ENCODE results near the gene RHBDL1. TPM values are rescaled to one million over a fixed set of nuclear protein-coding genes. Genes with fewer than 3 reads are reported as not detected.

Gene RHBDL1
- total RNA-seq, 5 donors from 2014 or later (not counting 1 experiment from before 2014, with no cell fraction given) = 2.0 to 3.6 (median 2.5) TPM

DNA sequence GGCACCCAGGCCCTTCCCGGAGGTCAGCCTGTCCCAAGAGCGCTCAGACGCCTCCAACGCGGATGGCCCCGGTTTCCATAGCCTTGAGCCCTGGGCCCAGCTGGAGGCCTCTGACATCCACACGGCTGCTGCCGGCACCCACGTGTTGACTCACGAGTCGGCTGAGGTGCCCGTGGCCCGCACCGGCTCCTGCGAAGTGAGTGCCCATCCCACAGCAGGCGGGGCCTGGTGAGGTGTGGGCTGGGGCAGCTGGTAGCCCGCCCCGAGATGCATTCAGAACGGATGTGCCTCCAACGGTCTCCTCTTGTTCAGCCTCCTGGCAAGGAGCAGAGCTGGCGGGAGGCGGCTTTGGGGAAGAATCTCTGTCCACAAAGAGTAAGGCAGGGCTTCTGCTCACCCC, 23.6 kb upstream of the RHBDL1 start:
- WGBS (ENCODE audit: insufficient coverage) = 97% methylated on average over 22 of the region's 22 CpGs
- Mint-ChIP-seq H3K9me3 (no peaks in the 10 kb centered on the region), H3K4me3 (peak overlapping the region in 1 of 3 donors; percentile 23), H3K36me3 (no peaks in the 10 kb centered on the region), H3K4me1 (peaks cover 0 to 14% (median 13%) of the 10 kb centered on the region in 3 donors), H3K27ac (no peak overlapping the region), H3K27me3 (no peaks in the 10 kb centered on the region)
- Histone ChIP-seq H3K4me1 (ENCODE audit: control insufficient read depth in 1 of 2, extremely low read depth in 1 of 2, insufficient read depth in 2 of 2, low read length in 2 of 2) (peaks cover 5 to 25% of the 10 kb centered on the region in 2 experiments), H3K27me3 (replicated peaks in 1 of 2; ENCODE audit: control insufficient read depth in 2 of 2, extremely low read depth in 1 of 2, insufficient read depth in 2 of 2, low read length in 1 of 2) (no peaks in the 10 kb centered on the region), H3K27ac (ENCODE audit: low read length) (no peak overlapping the region), H3K4me3 (ENCODE audit: control insufficient read depth in 1 of 2, extremely low read depth in 1 of 2, low read length in 1 of 2) (no peak overlapping the region), H3K9me3 (no peaks in the 10 kb centered on the region), H3K36me3 (ENCODE audit: control insufficient read depth in 2 of 2, extremely low read depth in 1 of 2, insufficient read depth in 1 of 2, low read length in 1 of 2) (peaks cover 0 to 7% of the 10 kb centered on the region in 2 donors)
- DNase-seq = no peak
- ATAC-seq (replicated peaks in 1 of 4) = no peak
- CTCF ChIA-PET = no interaction called here
- POLR2A ChIA-PET = no interaction called here

DNA sequence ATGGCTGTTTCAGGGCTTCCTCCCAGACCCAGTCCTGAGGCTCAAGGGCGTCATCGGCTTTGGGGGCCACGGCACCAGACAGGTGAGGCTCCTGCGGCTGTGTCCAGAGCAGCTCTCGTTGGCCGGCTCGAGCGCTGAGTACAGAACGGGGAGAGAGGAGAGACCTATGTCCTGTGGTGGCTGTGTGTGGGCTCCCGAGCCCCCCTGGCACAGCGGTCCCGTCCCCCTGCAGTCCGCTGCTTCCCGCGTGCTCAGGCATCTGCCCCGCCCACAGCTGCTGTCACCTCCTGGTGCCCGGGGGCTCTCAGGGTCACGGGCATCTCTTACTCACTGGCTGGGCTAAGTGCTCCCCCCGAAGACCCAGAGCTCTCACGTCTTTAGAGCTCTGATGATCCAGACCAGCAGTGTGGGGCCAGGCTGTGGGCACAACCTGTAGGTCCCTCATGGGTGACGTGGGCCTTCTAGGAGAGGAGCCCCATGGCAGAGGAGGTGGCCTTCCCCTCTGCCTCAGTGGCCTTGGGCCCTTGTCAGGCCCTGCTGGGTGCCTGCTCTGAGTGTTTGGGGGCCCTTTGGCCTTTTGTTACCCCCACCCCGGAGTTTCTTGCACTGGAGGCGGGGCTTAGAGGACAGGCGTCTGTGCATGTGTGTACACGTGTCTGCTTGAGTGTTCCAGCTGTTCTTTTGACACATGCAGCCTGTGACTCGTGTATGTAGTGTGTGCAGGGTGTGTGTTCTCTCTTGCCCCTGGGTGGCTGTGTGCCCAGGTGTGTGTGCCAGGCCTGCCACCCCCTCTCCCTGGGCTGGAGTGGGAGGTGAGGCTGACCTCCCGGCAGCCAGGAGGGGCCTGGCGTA, 22.8 kb upstream of the RHBDL1 start:
- DNase-seq = no peak
- Histone ChIP-seq H3K4me1 (ENCODE audit: control insufficient read depth in 1 of 2, extremely low read depth in 1 of 2, insufficient read depth in 2 of 2, low read length in 2 of 2) (peaks cover 5 to 20% of the 10 kb centered on the region in 2 experiments), H3K27ac (ENCODE audit: low read length) (no peak overlapping the region), H3K36me3 (ENCODE audit: control insufficient read depth in 2 of 2, extremely low read depth in 1 of 2, insufficient read depth in 1 of 2, low read length in 1 of 2) (peaks cover 0 to 7% of the 10 kb centered on the region in 2 donors), H3K4me3 (ENCODE audit: control insufficient read depth in 1 of 2, extremely low read depth in 1 of 2, low read length in 1 of 2) (no peak overlapping the region), H3K9me3 (no peaks in the 10 kb centered on the region), H3K27me3 (replicated peaks in 1 of 2; ENCODE audit: control insufficient read depth in 2 of 2, extremely low read depth in 1 of 2, insufficient read depth in 2 of 2, low read length in 1 of 2) (no peaks in the 10 kb centered on the region)
- peaks cover 0 to 13% (median 13%) of the 10 kb centered on the region in 3 donors for H3K4me1 Mint-ChIP-seq
- ChIA-PET CTCF (no interaction called here), POLR2A (no interaction called here)
- no peaks in the 10 kb centered on the region for H3K9me3 Mint-ChIP-seq
- WGBS (ENCODE audit: insufficient coverage) = 93% methylated on average over 24 of the region's 28 CpGs
- H3K27me3 Mint-ChIP-seq = no peaks in the 10 kb centered on the region
- no peaks in the 10 kb centered on the region for H3K36me3 Mint-ChIP-seq
- H3K27ac Mint-ChIP-seq = no peak overlapping the region
- ATAC-seq (replicated peaks in 1 of 4) = no peak
- H3K4me3 Mint-ChIP-seq = no peak overlapping the region

DNA sequence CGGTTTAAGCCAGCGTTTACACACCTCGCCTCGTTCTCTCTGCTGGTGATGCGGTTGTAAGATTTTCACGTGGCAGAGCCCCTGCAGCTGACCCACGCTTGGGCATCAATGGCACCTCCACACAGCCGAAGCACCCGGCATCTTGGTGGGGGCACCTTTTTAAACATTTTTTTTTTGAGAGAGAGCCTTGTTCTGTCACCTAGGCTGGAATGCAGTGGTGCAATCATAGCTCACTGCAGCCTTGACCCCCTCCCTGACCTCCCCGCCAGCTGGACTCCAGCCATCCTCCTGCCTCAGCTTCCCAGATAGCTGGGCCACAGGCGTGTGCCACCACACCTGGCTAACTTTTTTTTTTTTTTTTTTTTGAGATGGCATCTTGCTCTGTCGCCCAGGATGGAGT, 21.4 kb upstream of the RHBDL1 start:
- no peak overlapping the region for H3K27ac Mint-ChIP-seq
- H3K27ac ChIP-seq (ENCODE audit: low read length) = no peak overlapping the region
- CTCF ChIA-PET = no interaction called here
- H3K27me3 ChIP-seq (replicated peaks in 1 of 2; ENCODE audit: control insufficient read depth in 2 of 2, extremely low read depth in 1 of 2, insufficient read depth in 2 of 2, low read length in 1 of 2) = no peaks in the 10 kb centered on the region
- peaks cover 0 to 5% (median 4%) of the 10 kb centered on the region in 3 donors for H3K4me1 Mint-ChIP-seq
- H3K36me3 ChIP-seq (ENCODE audit: control insufficient read depth in 2 of 2, extremely low read depth in 1 of 2, insufficient read depth in 1 of 2, low read length in 1 of 2) = peaks cover 0 to 7% of the 10 kb centered on the region in 2 donors
- DNase-seq = no peak
- no peaks in the 10 kb centered on the region for H3K9me3 ChIP-seq
- WGBS (ENCODE audit: insufficient coverage) = 98% methylated on average over 9 of the region's 12 CpGs
- H3K4me3 ChIP-seq (ENCODE audit: control insufficient read depth in 1 of 2, extremely low read depth in 1 of 2, low read length in 1 of 2) = no peak overlapping the region
- no peaks in the 10 kb centered on the region for H3K9me3 Mint-ChIP-seq
- H3K4me1 ChIP-seq (ENCODE audit: control insufficient read depth in 1 of 2, extremely low read depth in 1 of 2, insufficient read depth in 2 of 2, low read length in 2 of 2) = peaks cover 0 to 8% of the 10 kb centered on the region in 2 experiments
- no peaks in the 10 kb centered on the region for H3K27me3 Mint-ChIP-seq
- H3K36me3 Mint-ChIP-seq = no peaks in the 10 kb centered on the region
- no peak overlapping the region for H3K4me3 Mint-ChIP-seq
- POLR2A ChIA-PET = no interaction called here
- no peak for ATAC-seq (replicated peaks in 1 of 4)

DNA sequence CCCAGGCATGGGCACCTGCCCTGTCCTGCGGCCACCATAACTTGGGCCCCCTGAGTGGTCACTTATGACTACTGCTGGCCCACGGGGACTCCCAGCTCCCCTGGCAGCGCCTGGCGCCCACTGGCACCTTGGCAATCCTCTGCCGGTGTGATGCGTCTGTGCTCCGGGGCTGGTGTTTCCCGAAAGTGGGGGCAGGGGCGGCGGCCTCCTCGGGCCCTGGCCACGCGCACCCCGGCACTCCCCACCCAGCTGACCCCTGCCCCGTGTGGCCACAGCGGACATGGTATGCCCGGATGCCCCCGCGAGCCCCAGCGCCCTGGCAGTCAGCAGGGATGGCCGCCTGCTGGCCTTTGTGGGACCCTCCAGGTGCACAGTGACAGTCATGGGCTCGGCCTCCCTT, 18.0 kb upstream of the RHBDL1 start:
- ATAC-seq (replicated peaks in 1 of 4) = no peak
- peaks cover 0 to 16% of the 10 kb centered on the region in 2 experiments for H3K4me1 ChIP-seq (ENCODE audit: control insufficient read depth in 1 of 2, extremely low read depth in 1 of 2, insufficient read depth in 2 of 2, low read length in 2 of 2)
- Mint-ChIP-seq H3K4me1 (peaks cover 0 to 5% (median 5%) of the 10 kb centered on the region in 3 donors), H3K4me3 (no peak overlapping the region), H3K27ac (no peak overlapping the region), H3K9me3 (no peaks in the 10 kb centered on the region), H3K36me3 (no peaks in the 10 kb centered on the region), H3K27me3 (no peaks in the 10 kb centered on the region)
- WGBS (ENCODE audit: insufficient coverage) = 98% methylated on average over 22 of the region's 22 CpGs
- CTCF ChIA-PET = no interaction called here
- H3K27me3 ChIP-seq (replicated peaks in 1 of 2; ENCODE audit: control insufficient read depth in 2 of 2, extremely low read depth in 1 of 2, insufficient read depth in 2 of 2, low read length in 1 of 2) = no peaks in the 10 kb centered on the region
- POLR2A ChIA-PET = no interaction called here
- H3K36me3 ChIP-seq (ENCODE audit: control insufficient read depth in 2 of 2, extremely low read depth in 1 of 2, insufficient read depth in 1 of 2, low read length in 1 of 2) = no peaks in the 10 kb centered on the region
- DNase-seq = no peak
- H3K4me3 ChIP-seq (ENCODE audit: control insufficient read depth in 1 of 2, extremely low read depth in 1 of 2, low read length in 1 of 2) = no peak overlapping the region
- H3K9me3 ChIP-seq = no peaks in the 10 kb centered on the region
- no peak overlapping the region for H3K27ac ChIP-seq (ENCODE audit: low read length)

DNA sequence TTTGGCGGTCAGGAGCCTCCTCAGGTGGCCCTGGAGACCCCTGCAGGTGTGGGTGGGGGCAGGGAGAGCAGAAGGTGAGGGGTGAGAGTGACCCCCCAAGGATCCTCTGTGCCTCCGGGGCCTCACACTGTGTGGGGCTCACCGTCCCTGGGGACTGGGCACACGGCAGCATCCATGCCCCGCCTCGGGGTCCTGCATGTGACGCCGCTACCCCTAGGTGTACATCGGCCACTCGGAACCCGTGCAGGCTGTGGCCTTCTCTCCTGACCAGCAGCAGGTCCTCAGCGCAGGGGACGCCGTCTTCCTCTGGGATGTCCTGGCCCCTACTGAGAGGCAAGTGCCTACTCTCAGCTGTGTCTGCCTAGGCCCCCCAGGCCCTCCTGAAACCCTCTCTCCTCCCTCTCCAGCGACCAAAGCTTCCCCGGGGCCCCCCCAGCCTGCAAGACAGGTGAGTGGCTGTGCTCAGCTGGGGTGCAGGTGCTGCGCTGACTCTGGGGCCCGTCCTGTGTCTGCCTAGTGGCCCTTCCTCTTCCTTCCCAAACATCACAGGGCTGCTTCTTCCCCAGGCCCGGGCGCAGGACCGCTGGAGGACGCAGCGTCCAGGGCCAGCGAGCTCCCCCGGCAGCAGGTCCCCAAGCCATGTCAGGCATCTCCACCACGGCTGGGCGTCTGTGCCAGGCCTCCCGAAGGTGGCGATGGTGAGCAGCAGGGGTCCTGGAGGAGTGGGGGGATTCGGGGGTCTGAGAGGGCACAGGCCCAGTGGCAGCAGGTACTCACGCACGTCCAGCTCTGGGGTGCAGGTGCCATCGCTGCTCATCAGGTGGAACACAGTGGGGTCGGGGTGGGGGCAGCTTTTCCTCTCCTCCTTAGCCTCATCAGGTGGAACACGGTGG, 16.5 kb upstream of the RHBDL1 start:
- Mint-ChIP-seq H3K4me3 (no peak overlapping the region), H3K9me3 (no peaks in the 10 kb centered on the region), H3K27ac (no peak overlapping the region), H3K36me3 (no peaks in the 10 kb centered on the region), H3K27me3 (no peaks in the 10 kb centered on the region), H3K4me1 (peaks cover 0 to 7% (median 5%) of the 10 kb centered on the region in 3 donors)
- WGBS (ENCODE audit: insufficient coverage) = 94% methylated on average over 31 of the region's 35 CpGs
- POLR2A ChIA-PET = no interaction called here
- no peak overlapping the region for H3K4me3 ChIP-seq (ENCODE audit: control insufficient read depth in 1 of 2, extremely low read depth in 1 of 2, low read length in 1 of 2)
- H3K36me3 ChIP-seq (ENCODE audit: control insufficient read depth in 2 of 2, extremely low read depth in 1 of 2, insufficient read depth in 1 of 2, low read length in 1 of 2) = no peaks in the 10 kb centered on the region
- CTCF ChIA-PET = interaction anchor here in 1 of 2 donors (0.5 kb wide), 1 partner anchor 321 kb away, joined by 6 read pairs; no protein-coding TSS in a partner anchor
- no peak for DNase-seq
- no peak overlapping the region for H3K27ac ChIP-seq (ENCODE audit: low read length)
- ATAC-seq (replicated peaks in 1 of 4) = no peak
- peaks cover 0 to 16% of the 10 kb centered on the region in 2 experiments for H3K4me1 ChIP-seq (ENCODE audit: control insufficient read depth in 1 of 2, extremely low read depth in 1 of 2, insufficient read depth in 2 of 2, low read length in 2 of 2)
- H3K9me3 ChIP-seq = no peaks in the 10 kb centered on the region
- H3K27me3 ChIP-seq (replicated peaks in 1 of 2; ENCODE audit: control insufficient read depth in 2 of 2, extremely low read depth in 1 of 2, insufficient read depth in 2 of 2, low read length in 1 of 2) = no peaks in the 10 kb centered on the region

DNA sequence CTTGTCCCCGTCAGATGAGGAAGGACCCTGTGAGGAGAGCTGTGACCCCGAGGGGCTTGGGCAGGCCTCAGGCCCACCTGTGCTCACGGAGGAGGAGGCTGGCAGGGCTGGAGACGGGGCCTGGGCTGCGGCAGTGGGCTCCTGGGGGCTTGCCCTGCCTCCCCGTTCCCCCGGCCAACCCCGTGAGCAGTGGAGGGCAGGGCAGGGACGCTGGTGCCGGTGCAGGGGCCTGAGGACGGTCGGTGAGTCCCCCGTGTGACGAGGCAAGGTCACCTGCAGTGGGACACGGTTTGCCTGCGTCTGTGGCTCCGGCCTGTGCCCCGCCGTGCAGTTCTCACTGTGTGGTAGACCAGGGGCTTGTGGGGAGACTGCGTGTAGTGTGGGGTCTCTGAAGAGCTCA, 15.9 kb upstream of the RHBDL1 start:
- POLR2A ChIA-PET = no interaction called here
- no peaks in the 10 kb centered on the region for H3K36me3 Mint-ChIP-seq
- ATAC-seq (replicated peaks in 1 of 4) = no peak
- Histone ChIP-seq H3K27me3 (replicated peaks in 1 of 2; ENCODE audit: control insufficient read depth in 2 of 2, extremely low read depth in 1 of 2, insufficient read depth in 2 of 2, low read length in 1 of 2) (no peaks in the 10 kb centered on the region), H3K4me3 (ENCODE audit: control insufficient read depth in 1 of 2, extremely low read depth in 1 of 2, low read length in 1 of 2) (no peak overlapping the region), H3K4me1 (ENCODE audit: control insufficient read depth in 1 of 2, extremely low read depth in 1 of 2, insufficient read depth in 2 of 2, low read length in 2 of 2) (peaks cover 0 to 16% of the 10 kb centered on the region in 2 experiments), H3K27ac (ENCODE audit: low read length) (no peak overlapping the region), H3K9me3 (no peaks in the 10 kb centered on the region), H3K36me3 (ENCODE audit: control insufficient read depth in 2 of 2, extremely low read depth in 1 of 2, insufficient read depth in 1 of 2, low read length in 1 of 2) (no peaks in the 10 kb centered on the region)
- no peaks in the 10 kb centered on the region for H3K9me3 Mint-ChIP-seq
- H3K27ac Mint-ChIP-seq = no peak overlapping the region
- no peaks in the 10 kb centered on the region for H3K27me3 Mint-ChIP-seq
- CTCF ChIA-PET = interaction anchor here in 1 of 2 donors (0.5 kb wide), 1 partner anchor 307 kb away, joined by 3 read pairs; the partner anchor contains the start of gene AXIN1
- no peak for DNase-seq
- WGBS (ENCODE audit: insufficient coverage) = 88% methylated on average over 19 of the region's 20 CpGs
- H3K4me3 Mint-ChIP-seq = no peak overlapping the region
- H3K4me1 Mint-ChIP-seq = peaks cover 0 to 7% (median 5%) of the 10 kb centered on the region in 3 donors
